ENCODE data around the gene PER2. TPM values are rescaled to one million over a fixed set of nuclear protein-coding genes. Genes with fewer than 3 reads are reported as not detected.
A peak's percentile ranks its signal among the peaks of the same experiment; 100 is the strongest.

Gene PER2
- total and polyA plus RNA-seq, 9 of the 15 experiments (the other 6 are each of a cell fraction or from before 2014, with no cell fraction given) = 1.1 to 10.3 (median 2.9) TPM

- TF ChIP-seq, protein P1, sequence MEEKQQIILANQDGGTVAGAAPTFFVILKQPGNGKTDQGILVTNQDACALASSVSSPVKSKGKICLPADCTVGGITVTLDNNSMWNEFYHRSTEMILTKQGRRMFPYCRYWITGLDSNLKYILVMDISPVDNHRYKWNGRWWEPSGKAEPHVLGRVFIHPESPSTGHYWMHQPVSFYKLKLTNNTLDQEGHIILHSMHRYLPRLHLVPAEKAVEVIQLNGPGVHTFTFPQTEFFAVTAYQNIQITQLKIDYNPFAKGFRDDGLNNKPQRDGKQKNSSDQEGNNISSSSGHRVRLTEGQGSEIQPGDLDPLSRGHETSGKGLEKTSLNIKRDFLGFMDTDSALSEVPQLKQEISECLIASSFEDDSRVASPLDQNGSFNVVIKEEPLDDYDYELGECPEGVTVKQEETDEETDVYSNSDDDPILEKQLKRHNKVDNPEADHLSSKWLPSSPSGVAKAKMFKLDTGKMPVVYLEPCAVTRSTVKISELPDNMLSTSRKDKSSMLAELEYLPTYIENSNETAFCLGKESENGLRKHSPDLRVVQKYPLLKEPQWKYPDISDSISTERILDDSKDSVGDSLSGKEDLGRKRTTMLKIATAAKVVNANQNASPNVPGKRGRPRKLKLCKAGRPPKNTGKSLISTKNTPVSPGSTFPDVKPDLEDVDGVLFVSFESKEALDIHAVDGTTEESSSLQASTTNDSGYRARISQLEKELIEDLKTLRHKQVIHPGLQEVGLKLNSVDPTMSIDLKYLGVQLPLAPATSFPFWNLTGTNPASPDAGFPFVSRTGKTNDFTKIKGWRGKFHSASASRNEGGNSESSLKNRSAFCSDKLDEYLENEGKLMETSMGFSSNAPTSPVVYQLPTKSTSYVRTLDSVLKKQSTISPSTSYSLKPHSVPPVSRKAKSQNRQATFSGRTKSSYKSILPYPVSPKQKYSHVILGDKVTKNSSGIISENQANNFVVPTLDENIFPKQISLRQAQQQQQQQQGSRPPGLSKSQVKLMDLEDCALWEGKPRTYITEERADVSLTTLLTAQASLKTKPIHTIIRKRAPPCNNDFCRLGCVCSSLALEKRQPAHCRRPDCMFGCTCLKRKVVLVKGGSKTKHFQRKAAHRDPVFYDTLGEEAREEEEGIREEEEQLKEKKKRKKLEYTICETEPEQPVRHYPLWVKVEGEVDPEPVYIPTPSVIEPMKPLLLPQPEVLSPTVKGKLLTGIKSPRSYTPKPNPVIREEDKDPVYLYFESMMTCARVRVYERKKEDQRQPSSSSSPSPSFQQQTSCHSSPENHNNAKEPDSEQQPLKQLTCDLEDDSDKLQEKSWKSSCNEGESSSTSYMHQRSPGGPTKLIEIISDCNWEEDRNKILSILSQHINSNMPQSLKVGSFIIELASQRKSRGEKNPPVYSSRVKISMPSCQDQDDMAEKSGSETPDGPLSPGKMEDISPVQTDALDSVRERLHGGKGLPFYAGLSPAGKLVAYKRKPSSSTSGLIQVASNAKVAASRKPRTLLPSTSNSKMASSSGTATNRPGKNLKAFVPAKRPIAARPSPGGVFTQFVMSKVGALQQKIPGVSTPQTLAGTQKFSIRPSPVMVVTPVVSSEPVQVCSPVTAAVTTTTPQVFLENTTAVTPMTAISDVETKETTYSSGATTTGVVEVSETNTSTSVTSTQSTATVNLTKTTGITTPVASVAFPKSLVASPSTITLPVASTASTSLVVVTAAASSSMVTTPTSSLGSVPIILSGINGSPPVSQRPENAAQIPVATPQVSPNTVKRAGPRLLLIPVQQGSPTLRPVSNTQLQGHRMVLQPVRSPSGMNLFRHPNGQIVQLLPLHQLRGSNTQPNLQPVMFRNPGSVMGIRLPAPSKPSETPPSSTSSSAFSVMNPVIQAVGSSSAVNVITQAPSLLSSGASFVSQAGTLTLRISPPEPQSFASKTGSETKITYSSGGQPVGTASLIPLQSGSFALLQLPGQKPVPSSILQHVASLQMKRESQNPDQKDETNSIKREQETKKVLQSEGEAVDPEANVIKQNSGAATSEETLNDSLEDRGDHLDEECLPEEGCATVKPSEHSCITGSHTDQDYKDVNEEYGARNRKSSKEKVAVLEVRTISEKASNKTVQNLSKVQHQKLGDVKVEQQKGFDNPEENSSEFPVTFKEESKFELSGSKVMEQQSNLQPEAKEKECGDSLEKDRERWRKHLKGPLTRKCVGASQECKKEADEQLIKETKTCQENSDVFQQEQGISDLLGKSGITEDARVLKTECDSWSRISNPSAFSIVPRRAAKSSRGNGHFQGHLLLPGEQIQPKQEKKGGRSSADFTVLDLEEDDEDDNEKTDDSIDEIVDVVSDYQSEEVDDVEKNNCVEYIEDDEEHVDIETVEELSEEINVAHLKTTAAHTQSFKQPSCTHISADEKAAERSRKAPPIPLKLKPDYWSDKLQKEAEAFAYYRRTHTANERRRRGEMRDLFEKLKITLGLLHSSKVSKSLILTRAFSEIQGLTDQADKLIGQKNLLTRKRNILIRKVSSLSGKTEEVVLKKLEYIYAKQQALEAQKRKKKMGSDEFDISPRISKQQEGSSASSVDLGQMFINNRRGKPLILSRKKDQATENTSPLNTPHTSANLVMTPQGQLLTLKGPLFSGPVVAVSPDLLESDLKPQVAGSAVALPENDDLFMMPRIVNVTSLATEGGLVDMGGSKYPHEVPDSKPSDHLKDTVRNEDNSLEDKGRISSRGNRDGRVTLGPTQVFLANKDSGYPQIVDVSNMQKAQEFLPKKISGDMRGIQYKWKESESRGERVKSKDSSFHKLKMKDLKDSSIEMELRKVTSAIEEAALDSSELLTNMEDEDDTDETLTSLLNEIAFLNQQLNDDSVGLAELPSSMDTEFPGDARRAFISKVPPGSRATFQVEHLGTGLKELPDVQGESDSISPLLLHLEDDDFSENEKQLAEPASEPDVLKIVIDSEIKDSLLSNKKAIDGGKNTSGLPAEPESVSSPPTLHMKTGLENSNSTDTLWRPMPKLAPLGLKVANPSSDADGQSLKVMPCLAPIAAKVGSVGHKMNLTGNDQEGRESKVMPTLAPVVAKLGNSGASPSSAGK (IDR thresholded peaks at IDR 0.05) = peak; percentile 59; the same call in 1 of the 2 replicates
- TF ChIP-seq E4F1 (CRISPR knock-in tag; IDR thresholded peaks at IDR 0.05; ENCODE audit: borderline replicate concordance) (no peak), ZNF407 (IDR thresholded peaks at IDR 0.05; ENCODE audit: low read depth) (no peak)
These were observed 50.8 kb downstream of the PER2 start (continued) for GRCh38 chr2:238237431-238238135.

Data from K562 (cell line).